NCI-H526 treated with DMSO at 0.1 percent for 48 hours (cell line): ENCODE results near the gene ULBP2.
"Not testable (repeated sequence)": the region's sequence is repeated elsewhere in the genome, so short reads cannot be mapped to it uniquely, and the experiment has no call there.

Experiments used
- DNase-seq: peaks from one replicate; lab custom pipeline; 2025; lab: John Stamatoyannopoulos, UW

ULBP2 gene

DNA sequence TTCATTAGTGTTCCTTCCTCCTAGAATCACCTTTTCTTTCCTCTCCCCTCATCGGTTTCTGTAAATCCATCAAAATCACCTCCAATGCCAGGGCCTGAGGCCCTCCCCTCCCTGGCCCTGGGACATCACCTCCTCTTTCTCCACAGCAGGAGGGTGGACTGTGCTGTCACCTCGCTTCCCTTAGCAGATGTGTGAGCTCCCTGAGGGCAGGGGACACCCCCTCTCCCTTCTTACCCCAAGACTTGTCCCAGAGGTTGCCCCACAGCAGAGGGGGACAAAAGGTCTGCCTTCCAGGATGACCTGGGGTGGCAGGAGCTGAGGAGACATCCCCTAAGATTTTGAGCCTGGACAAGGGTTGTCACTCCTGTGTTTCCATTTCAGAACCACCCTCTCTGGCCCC is 27.8 kb downstream of the ULBP2 start:
- DNase-seq = no peak

- not testable (repeated sequence) for DNase-seq
Measured at GRCh38 chr6:149974394-149974793, 32.6 kb downstream of the ULBP2 start.

- DNase-seq = no peak
Measured at GRCh38 chr6:149974825-149975224, 33.0 kb downstream of the ULBP2 start.

- no peak for DNase-seq
Measured at GRCh38 chr6:149975400-149975799, 33.6 kb downstream of the ULBP2 start.

DNA sequence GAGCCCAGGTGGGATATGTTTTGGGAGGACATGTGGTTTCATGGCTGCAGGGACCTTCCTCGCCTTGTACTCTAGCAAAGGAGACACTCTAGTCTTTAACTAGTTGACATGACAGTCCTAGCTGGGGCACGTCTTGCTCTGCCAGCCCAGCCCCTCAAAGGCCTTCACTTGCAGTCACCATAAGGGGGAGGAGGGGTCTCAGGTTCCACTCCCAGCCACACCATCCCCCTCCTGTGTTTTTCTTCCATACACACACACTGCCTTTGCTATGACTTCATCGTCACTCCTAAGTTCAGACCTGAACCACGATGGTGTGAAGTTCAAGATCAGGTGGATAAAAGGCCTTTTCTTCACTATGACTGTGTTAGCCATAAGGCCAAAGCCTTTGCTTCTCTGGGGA is 35.4 kb downstream of the ULBP2 start:
- no peak for DNase-seq

GRCh38 chr6:149978610-149979009 is 36.8 kb downstream of the ULBP2 start:
- DNase-seq = no peak

DNA sequence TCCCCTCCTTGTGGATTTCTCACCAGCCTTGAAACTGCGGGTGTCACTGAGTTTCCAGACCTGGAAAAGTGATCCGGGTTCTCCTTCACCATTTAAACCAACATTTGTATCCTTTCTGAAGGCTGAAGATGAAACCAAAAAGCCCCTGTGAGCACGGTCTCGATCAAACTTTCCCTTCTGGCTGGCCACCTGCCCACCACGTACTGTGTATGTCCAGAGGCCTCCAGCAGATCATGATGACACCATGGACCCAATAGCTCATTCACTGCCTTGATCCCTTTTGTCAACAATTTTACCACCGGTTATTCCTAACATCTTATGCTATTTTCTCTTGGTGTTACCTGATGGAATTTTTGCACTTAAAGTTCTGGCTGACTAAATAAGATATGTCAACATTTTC is 37.5 kb downstream of the ULBP2 start:
- no peak for DNase-seq

DNA sequence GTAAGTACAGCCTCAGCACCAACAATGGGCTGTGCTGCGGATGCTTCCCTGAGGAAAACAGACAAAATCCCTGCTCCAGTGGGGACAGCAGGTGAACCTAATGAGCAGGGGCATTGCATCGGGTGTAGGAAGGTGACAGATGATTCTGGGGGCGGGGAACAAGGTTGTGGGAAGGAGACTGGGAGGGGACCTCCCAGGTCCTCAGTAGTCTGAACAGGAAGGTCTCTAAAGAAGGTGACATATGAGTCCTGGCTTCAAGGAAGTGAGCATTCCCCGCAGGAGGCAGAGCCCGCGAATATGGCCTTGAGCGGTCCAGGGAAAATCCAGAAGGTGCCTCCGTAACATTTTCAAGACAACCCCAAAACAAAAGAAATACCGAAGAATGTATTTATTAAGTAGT is 41.3 kb downstream of the ULBP2 start:
- DNase-seq = no peak

DNA sequence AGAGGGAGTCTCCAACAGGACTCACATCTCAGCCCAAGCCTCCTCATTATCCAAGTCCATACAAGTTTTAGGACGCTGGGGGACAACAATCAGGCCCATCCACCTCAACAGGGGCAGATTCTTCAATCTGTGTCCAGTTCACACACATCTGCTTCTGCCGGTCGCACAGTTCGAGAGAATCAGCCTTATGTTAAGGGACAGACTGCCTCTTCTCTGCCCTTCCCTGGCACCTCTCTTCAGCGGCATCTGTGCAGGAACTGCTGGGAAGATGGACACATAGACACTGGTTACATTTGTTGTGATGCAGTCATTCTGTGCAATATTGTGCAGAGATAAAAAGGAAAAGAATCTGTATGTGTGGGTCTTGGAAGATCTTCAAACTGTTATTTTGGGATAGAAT is 43.0 kb downstream of the ULBP2 start:
- DNase-seq = no peak

- no peak for DNase-seq
Measured at GRCh38 chr6:149985481-149985937, 43.7 kb downstream of the ULBP2 start.

DNA sequence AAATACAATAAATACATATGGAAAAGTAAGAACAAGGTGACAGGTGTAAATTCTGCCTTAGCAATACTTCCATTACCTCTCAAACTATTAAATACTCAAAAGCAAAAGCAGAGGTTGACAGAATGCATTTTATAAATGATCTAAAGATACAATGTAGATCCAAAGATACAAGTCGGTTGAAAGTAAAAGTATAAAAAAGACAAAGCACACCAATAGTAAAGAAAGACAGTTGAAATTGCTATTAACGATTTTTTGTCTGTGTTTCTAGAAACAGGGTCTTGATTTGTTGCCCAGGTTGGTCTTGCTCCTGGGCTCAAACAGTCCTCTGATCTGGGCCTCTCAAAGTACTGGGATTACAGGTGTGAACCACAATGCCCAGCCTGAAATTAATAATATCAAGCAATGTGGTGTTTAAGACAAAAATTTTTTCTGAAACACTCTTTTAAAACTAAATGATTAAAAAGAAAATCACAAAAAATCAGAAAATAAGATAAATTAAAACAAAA is 45.8 kb downstream of the ULBP2 start:
- DNase-seq = no peak

- no peak for DNase-seq
Measured at GRCh38 chr6:149988550-149989346, 46.9 kb downstream of the ULBP2 start.

- DNase-seq = no peak
Measured at GRCh38 chr6:149990212-149990660, 48.4 kb downstream of the ULBP2 start.

DNA sequence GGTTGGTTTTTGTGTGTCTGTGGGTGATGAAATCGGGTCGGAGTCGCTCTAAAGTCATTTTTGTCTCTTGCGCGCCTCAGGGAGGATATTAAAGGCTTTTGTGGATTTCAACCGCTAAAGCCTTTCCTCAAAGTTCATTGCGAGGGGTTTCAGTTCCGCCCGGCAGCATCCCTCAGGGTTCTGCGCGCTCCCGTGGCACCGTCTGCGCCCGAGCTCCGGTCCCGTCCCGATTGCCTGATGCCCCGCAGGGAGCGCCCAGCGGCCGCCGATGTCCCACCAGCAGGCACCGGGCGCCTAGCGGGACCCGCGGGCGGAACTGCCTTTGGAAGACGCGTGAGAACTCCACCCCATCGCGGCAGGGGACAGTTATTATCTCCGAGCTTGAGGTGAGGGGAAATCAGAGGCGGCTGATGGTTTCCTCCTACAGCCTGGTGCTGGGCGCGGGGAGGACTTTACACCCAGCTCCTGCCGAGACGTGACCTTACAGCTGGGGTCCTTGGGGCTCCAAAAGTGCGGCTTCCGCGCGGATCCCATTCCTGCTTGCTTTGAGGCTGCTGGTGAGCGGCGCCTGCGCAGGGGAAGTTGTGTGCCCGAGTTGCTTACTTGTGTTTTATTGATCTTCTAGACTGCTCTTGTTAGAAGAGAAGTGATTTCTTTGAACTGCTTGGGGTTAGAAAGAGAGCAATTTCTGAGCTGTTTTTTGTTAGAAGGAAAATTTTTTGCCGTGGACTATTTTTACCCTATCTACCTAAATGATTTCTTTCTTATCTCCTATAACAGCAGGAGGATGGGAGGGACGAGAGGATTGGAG is 49.1 kb downstream of the ULBP2 start:
- DNase-seq = no peak

GRCh38 chr6:149991472-149991795 is 49.6 kb downstream of the ULBP2 start:
- not testable (repeated sequence) for DNase-seq

DNA sequence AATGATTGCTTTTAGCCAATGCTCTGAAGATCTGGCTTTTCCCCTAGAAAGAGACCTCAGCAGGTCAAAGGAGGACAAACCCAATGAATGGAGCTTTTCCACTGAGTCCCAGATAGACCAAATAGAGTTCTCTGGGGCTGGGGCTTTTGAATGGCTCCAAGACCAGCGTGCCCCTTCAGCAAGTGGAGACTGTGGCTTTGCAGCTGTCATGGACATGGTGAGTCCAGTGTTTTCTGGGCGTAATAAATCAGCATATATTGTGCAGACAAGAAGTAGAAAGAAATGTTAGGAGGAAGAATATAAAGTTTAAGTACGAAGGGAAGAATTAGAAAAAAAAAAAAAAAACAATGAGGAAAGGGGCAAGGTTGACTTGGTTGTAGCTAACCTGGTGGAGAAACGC is 50.0 kb downstream of the ULBP2 start:
- no peak for DNase-seq

DNA sequence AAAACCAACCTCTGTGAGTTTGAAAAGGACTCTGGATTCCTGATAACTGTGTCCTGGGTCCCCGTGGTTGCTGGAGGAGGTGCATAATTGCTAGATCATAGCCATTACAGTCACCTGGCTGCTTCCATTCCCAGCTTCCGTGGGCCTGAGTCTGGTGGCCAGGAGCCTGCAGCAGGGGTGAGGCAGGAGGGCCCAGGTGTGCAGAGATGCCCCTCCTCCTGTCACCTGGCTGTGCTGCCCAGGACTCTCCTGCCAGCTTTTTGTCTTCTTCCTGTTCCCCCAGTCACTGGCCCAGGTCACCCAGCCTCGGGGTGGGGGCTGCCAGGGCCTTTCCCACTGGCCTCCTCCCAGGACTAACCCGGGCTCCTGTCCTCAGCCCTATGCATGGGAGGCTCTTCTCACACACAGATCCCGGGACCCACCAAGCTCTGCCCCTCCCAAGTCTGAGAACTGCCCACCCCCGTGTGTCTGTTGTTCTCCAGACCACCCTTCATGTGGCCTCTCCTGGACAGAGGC is 53.5 kb downstream of the ULBP2 start:
- no peak for DNase-seq

GRCh38 chr6:149995971-149996370 is 54.2 kb downstream of the ULBP2 start:
- no peak for DNase-seq
